Activated T-helper 17 cell treated with anti-CD3 and anti-CD28 coated beads, Interleukin-2, amount 50 U/mL, for 72 hours (primary cell): ENCODE results near the gene PPM1D. TPM values are rescaled to one million over a fixed set of nuclear protein-coding genes. Genes with fewer than 3 reads are reported as not detected.
"Not testable (repeated sequence)": the region's sequence is repeated elsewhere in the genome, so short reads cannot be mapped to it uniquely, and the experiment has no call there.

Source experiments
- ATAC-seq: fragments of 150-1000 bp; cut with Tn5 transposase; replicated peaks from 2 replicates; pipeline ENCODE4 v1.10.0; 2021; ENCODE audit warnings: mild to moderate bottlenecking, moderate library complexity
- H3K27ac Mint-ChIP-seq: one replicate; pipeline ENCODE4 v1.8.0; 2022; ENCODE audit warnings: mixed read lengths
- H3K27me3 Mint-ChIP-seq: one replicate; pipeline ENCODE4 v1.8.0; 2022; ENCODE audit warnings: mixed read lengths
- H3K36me3 Mint-ChIP-seq: one replicate; pipeline ENCODE4 v1.8.0; 2022; ENCODE audit warnings: low read depth, mild to moderate bottlenecking, mixed read lengths
- H3K4me1 Mint-ChIP-seq: one replicate; pipeline ENCODE4 v1.8.0; 2022; ENCODE audit warnings: mixed read lengths
- H3K4me3 Mint-ChIP-seq: one replicate; pipeline ENCODE4 v1.8.0; 2022; ENCODE audit warnings: mild to moderate bottlenecking, mixed read lengths
- H3K9me3 Mint-ChIP-seq: one replicate; pipeline ENCODE4 v1.8.0; 2022; ENCODE audit warnings: mixed read lengths
- total RNA-seq, 2 donors: library from RNA; stranded (reverse); gene quantifications; one replicate each; pipeline ENCODE4 v1.2.3, GENCODE V29; 2022

The PPM1D gene
- total RNA-seq, 2 donors from 2014 or later: 10.8 to 17.1 TPM

GRCh38 chr17:60647705-60648104, 47.7 kb downstream of the PPM1D start:
- no peaks in the 10 kb centered on the region for H3K9me3 Mint-ChIP-seq
- no peak for ATAC-seq
- peaks cover 69% of the 10 kb centered on the region for H3K36me3 Mint-ChIP-seq
- peaks cover 13% of the 10 kb centered on the region for H3K4me1 Mint-ChIP-seq
- no peaks in the 10 kb centered on the region for H3K27me3 Mint-ChIP-seq
- no peak overlapping the region for H3K27ac Mint-ChIP-seq
- no peak overlapping the region for H3K4me3 Mint-ChIP-seq

GRCh38 chr17:60652454-60653247, 52.7 kb downstream of the PPM1D start:
- ATAC-seq: peak; percentile 81

GRCh38 chr17:60653569-60653968, 53.6 kb downstream of the PPM1D start:
- H3K4me3 Mint-ChIP-seq: no peak overlapping the region
- no peak overlapping the region for H3K27ac Mint-ChIP-seq
- H3K4me1 Mint-ChIP-seq: peaks cover 19% of the 10 kb centered on the region
- no peaks in the 10 kb centered on the region for H3K27me3 Mint-ChIP-seq
- peaks cover 56% of the 10 kb centered on the region for H3K36me3 Mint-ChIP-seq
- H3K9me3 Mint-ChIP-seq: no peaks in the 10 kb centered on the region
- no peak for ATAC-seq

More at GRCh38 chr17:60652454-60653247, 52.7 kb downstream of the PPM1D start:
- Mint-ChIP-seq H3K9me3 (no peaks in the 10 kb centered on the region), H3K27me3 (no peaks in the 10 kb centered on the region), H3K4me3 (no peak overlapping the region), H3K27ac (no peak overlapping the region), H3K36me3 (peaks cover 66% of the 10 kb centered on the region), H3K4me1 (peaks cover 19% of the 10 kb centered on the region)

GRCh38 chr17:60656499-60656898, 56.5 kb downstream of the PPM1D start:
- H3K4me3 Mint-ChIP-seq: no peak overlapping the region
- no peak for ATAC-seq

DNA sequence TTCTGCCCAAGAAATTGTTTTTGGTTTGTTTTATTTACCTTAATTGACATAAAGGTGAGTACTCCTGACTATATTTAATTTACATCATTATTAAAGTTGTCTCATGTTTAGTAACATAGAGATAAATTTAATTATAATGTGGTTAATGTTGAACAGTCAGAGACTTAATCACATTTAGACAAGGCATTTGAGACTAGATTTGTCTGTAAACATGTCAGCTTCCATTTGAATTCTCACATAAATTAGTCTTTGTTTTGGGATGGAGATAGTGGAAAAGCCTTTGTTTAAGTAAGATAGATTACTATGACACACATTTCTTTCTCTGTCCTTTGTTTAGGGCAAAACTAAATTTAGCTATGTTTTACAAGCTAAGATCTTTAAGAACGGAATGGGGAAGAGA, 59.2 kb downstream of the PPM1D start:
- Mint-ChIP-seq H3K9me3 (no peaks in the 10 kb centered on the region), H3K36me3 (peaks cover 62% of the 10 kb centered on the region), H3K27me3 (no peaks in the 10 kb centered on the region), H3K27ac (peak overlapping the region; percentile 9), H3K4me1 (no peaks in the 10 kb centered on the region), H3K4me3 (no peak overlapping the region)
- ATAC-seq: no peak

More at GRCh38 chr17:60656499-60656898, 56.5 kb downstream of the PPM1D start:
- no peaks in the 10 kb centered on the region for H3K9me3 Mint-ChIP-seq
- H3K36me3 Mint-ChIP-seq: peaks cover 53% of the 10 kb centered on the region
- H3K27me3 Mint-ChIP-seq: no peaks in the 10 kb centered on the region
- H3K27ac Mint-ChIP-seq: no peak overlapping the region
- peaks cover 15% of the 10 kb centered on the region for H3K4me1 Mint-ChIP-seq

- no peak for ATAC-seq
- Mint-ChIP-seq H3K4me3 (no peak overlapping the region), H3K4me1 (no peaks in the 10 kb centered on the region), H3K36me3 (peaks cover 75% of the 10 kb centered on the region), H3K9me3 (no peaks in the 10 kb centered on the region), H3K27ac (no peak overlapping the region), H3K27me3 (no peaks in the 10 kb centered on the region)
Measured at GRCh38 chr17:60661489-60661888, 61.5 kb downstream of the PPM1D start.

GRCh38 chr17:60664022-60664421, 64.0 kb downstream of the PPM1D start:
- no peak overlapping the region for H3K27ac Mint-ChIP-seq
- no peaks in the 10 kb centered on the region for H3K27me3 Mint-ChIP-seq
- no peak overlapping the region for H3K4me3 Mint-ChIP-seq
- H3K9me3 Mint-ChIP-seq: no peaks in the 10 kb centered on the region
- H3K36me3 Mint-ChIP-seq: peaks cover 64% of the 10 kb centered on the region
- ATAC-seq: no peak
- no peaks in the 10 kb centered on the region for H3K4me1 Mint-ChIP-seq

DNA sequence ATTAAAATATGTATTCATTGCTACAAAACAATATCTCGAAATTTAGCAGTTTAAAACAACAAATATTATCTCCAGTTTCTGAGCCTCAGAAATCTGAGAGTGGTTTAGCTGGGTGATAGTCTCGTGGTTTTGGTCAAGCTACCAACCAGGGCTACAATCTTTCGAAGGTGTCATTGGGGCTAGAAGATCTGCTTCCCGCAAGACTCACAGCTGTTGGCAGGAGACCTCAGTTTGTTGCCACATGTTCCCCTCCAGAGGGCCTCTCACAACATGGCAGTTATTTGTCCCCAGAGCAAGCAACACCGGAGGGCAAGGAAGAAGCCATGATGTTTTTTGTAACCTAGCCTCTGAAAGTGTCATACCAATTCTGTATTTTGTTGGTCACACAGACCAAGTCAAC, 65.6 kb downstream of the PPM1D start:
- Mint-ChIP-seq H3K4me3 (no peak overlapping the region), H3K4me1 (no peaks in the 10 kb centered on the region), H3K9me3 (no peaks in the 10 kb centered on the region), H3K27ac (no peak overlapping the region), H3K36me3 (peaks cover 48% of the 10 kb centered on the region), H3K27me3 (no peaks in the 10 kb centered on the region)
- no peak for ATAC-seq

- H3K27me3 Mint-ChIP-seq, H3K27ac Mint-ChIP-seq, H3K4me3 Mint-ChIP-seq, H3K4me1 Mint-ChIP-seq, H3K9me3 Mint-ChIP-seq, ATAC-seq: not testable (repeated sequence)
- H3K36me3 Mint-ChIP-seq: peaks cover 22% of the 10 kb centered on the region
Measured at GRCh38 chr17:60668741-60669140, 68.7 kb downstream of the PPM1D start.

DNA sequence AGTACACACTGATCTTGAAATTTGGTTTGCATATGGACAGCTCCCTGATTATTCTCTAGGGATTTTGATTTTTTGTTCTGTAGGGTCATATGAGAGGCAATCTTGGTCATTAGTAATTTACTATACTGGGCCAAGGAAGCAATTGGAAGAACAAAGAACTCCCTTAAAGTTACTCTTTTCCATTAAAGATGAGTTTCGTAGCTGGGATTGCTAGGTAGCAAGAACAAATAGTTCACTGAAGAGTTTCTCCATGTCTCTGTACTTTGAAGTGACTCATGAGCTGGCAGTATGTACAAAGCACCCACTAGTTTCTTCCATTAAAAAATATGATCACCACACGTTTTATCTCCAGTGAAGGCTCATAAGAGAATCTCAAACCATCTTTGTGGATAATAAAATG, 71.5 kb downstream of the PPM1D start:
- no peaks in the 10 kb centered on the region for H3K36me3 Mint-ChIP-seq
- H3K9me3 Mint-ChIP-seq: peaks cover 6% of the 10 kb centered on the region
- ATAC-seq: no peak
- no peaks in the 10 kb centered on the region for H3K27me3 Mint-ChIP-seq
- H3K4me1 Mint-ChIP-seq: no peaks in the 10 kb centered on the region
- H3K4me3 Mint-ChIP-seq: no peak overlapping the region
- no peak overlapping the region for H3K27ac Mint-ChIP-seq

DNA sequence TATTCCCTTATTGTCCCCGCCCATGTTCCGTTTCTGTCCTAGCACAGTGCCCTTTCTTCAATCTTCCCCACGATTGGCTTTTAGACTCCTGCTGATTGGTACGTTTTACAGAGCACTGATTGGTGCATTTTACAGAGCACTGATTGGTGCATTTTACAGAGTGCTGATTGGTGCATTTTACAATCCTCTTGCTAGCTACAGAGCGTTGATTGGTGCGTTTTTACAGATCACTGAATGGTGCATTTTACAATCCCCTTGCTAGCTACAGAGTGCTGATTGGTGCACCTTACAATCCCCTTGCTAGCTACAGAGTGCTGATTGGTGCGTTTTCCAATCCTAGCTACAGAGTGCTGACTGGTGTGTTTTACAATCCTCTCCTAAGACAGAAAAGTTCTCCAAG, 74.6 kb downstream of the PPM1D start:
- ATAC-seq, H3K4me1 Mint-ChIP-seq, H3K36me3 Mint-ChIP-seq, H3K27ac Mint-ChIP-seq, H3K27me3 Mint-ChIP-seq, H3K9me3 Mint-ChIP-seq, H3K4me3 Mint-ChIP-seq: not testable (repeated sequence)

- H3K36me3 Mint-ChIP-seq: no peaks in the 10 kb centered on the region
- no peak for ATAC-seq
- H3K4me3 Mint-ChIP-seq: peak overlapping the region; percentile 41
- H3K4me1 Mint-ChIP-seq: peaks cover 3% of the 10 kb centered on the region
- peaks cover 6% of the 10 kb centered on the region for H3K9me3 Mint-ChIP-seq
- H3K27me3 Mint-ChIP-seq: no peaks in the 10 kb centered on the region
- no peak overlapping the region for H3K27ac Mint-ChIP-seq
Measured at GRCh38 chr17:60675997-60676396, 76.0 kb downstream of the PPM1D start.

GRCh38 chr17:60676758-60677307, 76.8 kb downstream of the PPM1D start:
- ATAC-seq: no peak
- H3K27me3 Mint-ChIP-seq: no peaks in the 10 kb centered on the region

GRCh38 chr17:60677308-60678117, 77.5 kb downstream of the PPM1D start, which contains the start of gene BCAS3:
BCAS3 (plus strand) TSS chr17:60677851.
- Mint-ChIP-seq H3K9me3 (peaks cover 6% of the 10 kb centered on the region), H3K4me3 (peak within 1 kb of the TSS; percentile 95), H3K4me1 (peaks cover 3% of the 10 kb centered on the region), H3K36me3 (no peaks in the 10 kb centered on the region), H3K27me3 (no peaks in the 10 kb centered on the region), H3K27ac (peak within 1 kb of the TSS; percentile 94)
- ATAC-seq: peak; percentile 97

More at GRCh38 chr17:60676758-60677307, 76.8 kb downstream of the PPM1D start:
- no peaks in the 10 kb centered on the region for H3K36me3 Mint-ChIP-seq
- peak overlapping the region; percentile 95 for H3K4me3 Mint-ChIP-seq
- H3K9me3 Mint-ChIP-seq: peaks cover 6% of the 10 kb centered on the region
- H3K27ac Mint-ChIP-seq: peak overlapping the region; percentile 94
- H3K4me1 Mint-ChIP-seq: peaks cover 3% of the 10 kb centered on the region

DNA sequence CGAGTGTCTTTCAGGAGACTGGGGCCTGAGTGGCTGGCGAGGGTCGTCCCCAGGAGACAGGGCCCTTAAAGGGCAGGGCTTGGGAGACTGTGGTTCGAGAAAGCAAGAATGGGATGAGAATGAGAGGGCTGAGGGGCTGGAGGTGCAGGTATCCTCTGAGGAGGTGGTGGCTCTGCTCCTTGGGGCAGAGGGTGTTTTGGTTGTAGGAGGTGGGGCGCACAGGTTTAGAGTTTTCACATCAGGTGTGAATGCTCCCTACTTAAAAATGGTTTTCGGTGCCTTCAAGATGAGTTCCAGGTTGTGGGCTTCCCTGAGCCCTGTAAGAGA, 78.1 kb downstream of the PPM1D start:
- peaks cover 6% of the 10 kb centered on the region for H3K9me3 Mint-ChIP-seq
- peaks cover 3% of the 10 kb centered on the region for H3K4me1 Mint-ChIP-seq
- no peaks in the 10 kb centered on the region for H3K27me3 Mint-ChIP-seq
- H3K36me3 Mint-ChIP-seq: peaks cover 2% of the 10 kb centered on the region
- no peak for ATAC-seq
- H3K4me3 Mint-ChIP-seq: peak overlapping the region; percentile 95
- peak overlapping the region; percentile 94 for H3K27ac Mint-ChIP-seq
